Psoas muscle (tissue), 8 donors: ENCODE measurements around the gene PRRG1. TPM values are rescaled to one million over a fixed set of nuclear protein-coding genes. Genes with fewer than 3 reads are reported as not detected.

Experiments used
- ATAC-seq, 4 donors: fragments of 200-7000 bp; cut with Tn5 transposase; one replicate each; pipeline ENCODE4 v1.9.1; 2020; ENCODE audit warnings: moderate library complexity in 3 of 4, mild to moderate bottlenecking in 2 of 4
- DNase-seq, 2 donors: peaks; one replicate each; pipeline ENCODE4 v3.0.0-alpha.2; 2020
- H3K27ac ChIP-seq: fragments of 200-600 bp; one replicate; pipeline ENCODE4 v1.8.0; 2022
- H3K27me3 ChIP-seq, 3 donors: fragments of 200-600 bp in 1 of 3; one replicate each; pipeline versions ENCODE4 v1.6.1 to v1.8.0; 2013 to 2022; ENCODE audit warnings: low read length in 2 of 3, mild to moderate bottlenecking in 2 of 3, moderate library complexity in 1 of 3; ENCODE audit not compliant: insufficient read depth in 3 of 3
- H3K36me3 ChIP-seq, 2 donors: fragments of 200-600 bp in 1 of 2; one replicate each; pipeline versions ENCODE4 v1.6.1 to v1.8.0; 2013 to 2022; ENCODE audit warnings: low read depth in 1 of 2, mild to moderate bottlenecking in 1 of 2, moderate library complexity in 1 of 2; ENCODE audit not compliant: insufficient read depth in 1 of 2
- H3K4me1 ChIP-seq: fragments of 200-600 bp; one replicate; pipeline ENCODE4 v1.8.0; 2022
- H3K4me3 ChIP-seq: fragments of 200-600 bp; one replicate; pipeline ENCODE4 v1.8.0; 2022; ENCODE audit warnings: mild to moderate bottlenecking
- H3K9me3 ChIP-seq: fragments of 200-600 bp; one replicate; pipeline ENCODE4 v1.8.0; 2022
- WGBS, 3 donors: extraction: QIAGEN DNeasy Blood & Tissue Kit; methylation state at CpG; one replicate each; pipeline versions ENCODE4 v1.1.6 to v1.1.7; 2013; 5-methylcytosine and 5-hydroxymethylcytosine counted together
- intact Hi-C, 2 donors: fragments of 100-400 bp; cut with DNase I; formaldehyde crosslinking; loops; one replicate each; pipeline versions ENCODE4 v1.11.0 to v1.14.2; 2022
- polyA plus RNA-seq, 3 donors: library from polyadenylated mRNA; stranded (reverse); fragments of 200-250 nt; gene quantifications; one replicate each; pipeline ENCODE4 v1.2.3, GENCODE V29; 2013
- total RNA-seq, 4 donors: library from RNA; stranded (reverse); fragmentation: NEBNext Ultra II Directional in 2 of 4; extraction: Animal tissue kit (Norgen Biotek cat#: 25700) in 2 of 4; gene quantifications; one replicate each; pipeline versions ENCODE4 v1.2.1 to v1.2.4, GENCODE V29; 2021 to 2023
- TF ChIP-seq, protein P1 (sequence below): fragments of 200-600 bp; IDR thresholded peaks from one replicate; pipeline ENCODE4 v1.8.0; 2022; ENCODE audit warnings: antibody characterized with exemption
- donor health status: healthy with polysubstance abuse.
- donor health status: DM: no; HTN: no; CAD: no; lungs with moderate emphysema.
- donor health status: Bipolar disorder and iron deficiency.
- donor health status: healthy.
- donor health status: DM: yes; HTN: yes; CAD: no.
- donor health status: DM: no; HTN: no; CAD: no.
- donor health status: DM: no; HTN: no; CAD: no.
- donor health status: DM: yes; HTN: yes; CAD: no.

The PRRG1 gene
- total and polyA plus RNA-seq, 7 donors, result 2.5 to 21.3 (median 8.8) TPM

GRCh38 chrX:37405956-37406355 is 56.8 kb downstream of the PRRG1 start:
- TF ChIP-seq, protein P1, sequence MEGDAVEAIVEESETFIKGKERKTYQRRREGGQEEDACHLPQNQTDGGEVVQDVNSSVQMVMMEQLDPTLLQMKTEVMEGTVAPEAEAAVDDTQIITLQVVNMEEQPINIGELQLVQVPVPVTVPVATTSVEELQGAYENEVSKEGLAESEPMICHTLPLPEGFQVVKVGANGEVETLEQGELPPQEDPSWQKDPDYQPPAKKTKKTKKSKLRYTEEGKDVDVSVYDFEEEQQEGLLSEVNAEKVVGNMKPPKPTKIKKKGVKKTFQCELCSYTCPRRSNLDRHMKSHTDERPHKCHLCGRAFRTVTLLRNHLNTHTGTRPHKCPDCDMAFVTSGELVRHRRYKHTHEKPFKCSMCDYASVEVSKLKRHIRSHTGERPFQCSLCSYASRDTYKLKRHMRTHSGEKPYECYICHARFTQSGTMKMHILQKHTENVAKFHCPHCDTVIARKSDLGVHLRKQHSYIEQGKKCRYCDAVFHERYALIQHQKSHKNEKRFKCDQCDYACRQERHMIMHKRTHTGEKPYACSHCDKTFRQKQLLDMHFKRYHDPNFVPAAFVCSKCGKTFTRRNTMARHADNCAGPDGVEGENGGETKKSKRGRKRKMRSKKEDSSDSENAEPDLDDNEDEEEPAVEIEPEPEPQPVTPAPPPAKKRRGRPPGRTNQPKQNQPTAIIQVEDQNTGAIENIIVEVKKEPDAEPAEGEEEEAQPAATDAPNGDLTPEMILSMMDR, result no peak
- H3K27me3 ChIP-seq, result no peaks in the 10 kb centered on the region
- DNase-seq (no peak), ATAC-seq (no peak)
- intact Hi-C loops, result no loop called here
- no peaks in the 10 kb centered on the region for H3K9me3 ChIP-seq
- H3K4me3 ChIP-seq, result no peak overlapping the region
- no peak overlapping the region for H3K27ac ChIP-seq
- peaks cover 3% of the 10 kb centered on the region for H3K4me1 ChIP-seq
- no peaks in the 10 kb centered on the region for H3K36me3 ChIP-seq
- 39 to 94% (median 63%) methylated on average over 1 of the region's 1 CpG for WGBS, 3 donors

DNA sequence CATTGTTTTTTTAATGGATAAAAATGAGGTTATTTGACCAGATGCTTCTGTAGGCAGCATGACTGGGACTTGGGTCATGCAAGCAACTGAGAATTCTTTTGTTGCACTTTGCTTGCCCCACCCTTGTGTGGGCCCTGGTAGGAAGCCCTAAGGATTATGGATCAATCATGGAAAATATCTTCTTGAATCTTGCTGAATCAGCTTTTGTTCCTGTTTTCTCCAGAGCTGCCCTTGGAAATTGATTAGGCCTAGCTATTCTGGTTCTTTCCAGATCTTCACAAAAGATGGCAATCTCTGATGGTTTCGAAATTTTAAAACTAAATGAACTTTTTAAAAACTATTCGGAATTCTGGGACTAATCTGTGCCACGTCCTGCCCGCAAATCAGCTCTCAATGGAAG is 58.6 kb downstream of the PRRG1 start:
- DNase-seq, result no peak
- Histone ChIP-seq H3K27me3 (no peaks in the 10 kb centered on the region), H3K36me3 (no peaks in the 10 kb centered on the region), H3K4me1 (peaks cover 3% of the 10 kb centered on the region), H3K9me3 (no peaks in the 10 kb centered on the region), H3K4me3 (no peak overlapping the region), H3K27ac (no peak overlapping the region)
- 81 to 99% (median 97%) methylated on average over 4 of the region's 4 CpGs for WGBS, 3 donors
- TF ChIP-seq, protein P1, result no peak
- intact Hi-C loops, result no loop called here
- ATAC-seq, result no peak

DNA sequence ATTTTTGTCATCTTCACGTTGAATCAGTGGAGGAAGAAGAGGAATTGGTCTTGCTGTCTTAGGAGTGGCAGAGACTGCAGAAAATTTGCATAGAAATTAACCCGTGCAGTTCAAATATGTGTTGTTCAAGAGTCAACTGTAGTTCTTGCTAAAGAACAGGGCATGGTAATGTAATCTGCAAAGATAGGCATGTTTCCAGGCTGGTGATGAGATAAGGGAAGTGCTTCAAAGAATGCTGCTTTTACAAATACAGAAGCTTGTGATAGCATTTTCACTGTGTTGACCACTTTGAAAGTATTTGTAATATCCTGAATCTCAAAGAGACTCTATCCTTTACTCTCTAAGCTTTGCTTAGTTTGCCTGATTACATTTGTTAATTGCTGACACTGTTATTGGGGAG is 60.1 kb downstream of the PRRG1 start:
- H3K9me3 ChIP-seq, result peaks cover 7% of the 10 kb centered on the region
- no peaks in the 10 kb centered on the region for H3K27me3 ChIP-seq
- no peak overlapping the region for H3K4me3 ChIP-seq
- H3K36me3 ChIP-seq, result no peaks in the 10 kb centered on the region
- peaks cover 3% of the 10 kb centered on the region for H3K4me1 ChIP-seq
- no peak overlapping the region for H3K27ac ChIP-seq
- DNase-seq (no peak), ATAC-seq (no peak)
- 52 to 76% (median 68%) methylated on average over 2 of the region's 2 CpGs for WGBS, 3 donors
- intact Hi-C loops, result no loop called here
- TF ChIP-seq, protein P1, result no peak

- TF ChIP-seq, protein P1, result no peak
- H3K36me3 ChIP-seq, result no peaks in the 10 kb centered on the region
- H3K27ac ChIP-seq, result no peak overlapping the region
- no peaks in the 10 kb centered on the region for H3K27me3 ChIP-seq
- ATAC-seq (no peak), DNase-seq (no peak)
- intact Hi-C loops, result loop anchor here in 1 of 2 donors (10.0 kb wide), 1 partner anchor 65 kb away; no protein-coding TSS in a partner anchor
- no peaks in the 10 kb centered on the region for H3K4me1 ChIP-seq
- H3K9me3 ChIP-seq, result no peaks in the 10 kb centered on the region
- H3K4me3 ChIP-seq, result no peak overlapping the region
Observed at GRCh38 chrX:37420185-37420584, 71.0 kb downstream of the PRRG1 start.

DNA sequence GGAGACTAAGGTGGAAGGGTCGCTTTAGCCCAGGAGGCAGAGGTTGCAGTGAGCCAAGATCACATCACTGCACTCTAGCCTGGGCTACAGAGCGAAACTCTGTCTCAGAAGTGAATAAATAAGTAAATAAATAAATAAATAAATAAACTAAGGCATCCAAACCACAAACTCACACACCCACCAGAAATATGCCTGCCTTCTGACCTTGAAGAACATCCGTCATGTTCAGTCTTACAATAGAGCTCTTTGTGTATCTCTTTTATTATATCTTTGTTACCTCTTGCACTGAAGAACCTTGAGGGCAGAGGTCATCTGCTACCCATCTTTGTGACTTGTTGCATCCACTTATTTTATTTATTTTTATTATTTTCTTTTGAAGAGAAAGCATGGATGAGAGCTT is 71.6 kb downstream of the PRRG1 start:
- H3K36me3 ChIP-seq, result no peaks in the 10 kb centered on the region
- no peak overlapping the region for H3K27ac ChIP-seq
- no peak overlapping the region for H3K4me3 ChIP-seq
- peaks cover under 1% of the 10 kb centered on the region for H3K4me1 ChIP-seq
- intact Hi-C loops, result loop anchor here in 1 of 2 donors (10.0 kb wide), 1 partner anchor 66 kb away; no protein-coding TSS in a partner anchor
- H3K27me3 ChIP-seq, result no peaks in the 10 kb centered on the region
- no peaks in the 10 kb centered on the region for H3K9me3 ChIP-seq
- WGBS, 3 donors, result 69 to 98% (median 93%) methylated on average over 3 of the region's 3 CpGs
- TF ChIP-seq, protein P1, result no peak
- ATAC-seq (no peak), DNase-seq (no peak)
